D341Med (cell line): ENCODE data around the gene TFF3.

ENCODE experiments used
- DNase-seq: peaks from one replicate; pipeline ENCODE4 v3.0.0; 2012; ENCODE audit warnings: low spot score

TFF3 gene

GRCh38 chr21:42346866-42347600, 31.8 kb upstream of the TFF3 start:
- DNase-seq = no peak

GRCh38 chr21:42346441-42346840, 31.2 kb upstream of the TFF3 start:
- no peak for DNase-seq

GRCh38 chr21:42344631-42345030, 29.4 kb upstream of the TFF3 start:
- no peak for DNase-seq

GRCh38 chr21:42343963-42344510, 28.8 kb upstream of the TFF3 start:
- no peak for DNase-seq

GRCh38 chr21:42343556-42343955, 28.3 kb upstream of the TFF3 start:
- DNase-seq = no peak

GRCh38 chr21:42343101-42343500, 27.9 kb upstream of the TFF3 start:
- no peak for DNase-seq

GRCh38 chr21:42341776-42342542, 26.8 kb upstream of the TFF3 start:
- DNase-seq = no peak

- no peak for DNase-seq
Observed at GRCh38 chr21:42340187-42341050, 25.2 kb upstream of the TFF3 start.

- DNase-seq = no peak
Observed at GRCh38 chr21:42338729-42339715, 23.8 kb upstream of the TFF3 start.

GRCh38 chr21:42337830-42338728, 22.9 kb upstream of the TFF3 start:
- peak; percentile 77 for DNase-seq

GRCh38 chr21:42337276-42337675, 22.1 kb upstream of the TFF3 start:
- no peak for DNase-seq

GRCh38 chr21:42336054-42336453, 20.8 kb upstream of the TFF3 start:
- no peak for DNase-seq

GRCh38 chr21:42332557-42333317, 17.5 kb upstream of the TFF3 start:
- no peak for DNase-seq

GRCh38 chr21:42331660-42332059, 16.5 kb upstream of the TFF3 start:
- no peak for DNase-seq

GRCh38 chr21:42330380-42331371, 15.5 kb upstream of the TFF3 start:
- DNase-seq = no peak

GRCh38 chr21:42324896-42325295, 9.7 kb upstream of the TFF3 start:
- no peak for DNase-seq

GRCh38 chr21:42321845-42322244, 6.6 kb upstream of the TFF3 start:
- no peak for DNase-seq

- no peak for DNase-seq
Observed at GRCh38 chr21:42321231-42321630, 6.0 kb upstream of the TFF3 start.
